GM21717 (cell line): ENCODE measurements around the gene HDGFL2.
"Not testable (repeated sequence)": the region's sequence is repeated elsewhere in the genome, so short reads cannot be mapped to it uniquely, and the experiment has no call there.

Experiments
- ATAC-seq: cut with Tn5 transposase; IDR thresholded peaks from one replicate; pipeline ENCODE4 v1.9.1; 2021; ENCODE audit warnings: mild to moderate bottlenecking, moderate library complexity; ENCODE audit not compliant: unreplicated experiment

The HDGFL2 gene

GRCh38 chr19:4511300-4512054 lies 39.4 kb downstream of the HDGFL2 start:
- ATAC-seq = no peak

GRCh38 chr19:4512070-4512469 lies 40.0 kb downstream of the HDGFL2 start:
- ATAC-seq = no peak

- ATAC-seq = no peak
Measured at GRCh38 chr19:4513248-4513647, 41.2 kb downstream of the HDGFL2 start.

- no peak for ATAC-seq
Measured at GRCh38 chr19:4515732-4516131, 43.6 kb downstream of the HDGFL2 start.

GRCh38 chr19:4516199-4516938 lies 44.3 kb downstream of the HDGFL2 start:
- ATAC-seq = no peak

- no peak for ATAC-seq
Measured at GRCh38 chr19:4516939-4517300, 44.8 kb downstream of the HDGFL2 start.

- ATAC-seq = no peak
Measured at GRCh38 chr19:4517451-4518057, 45.5 kb downstream of the HDGFL2 start.

GRCh38 chr19:4518345-4519171 lies 46.5 kb downstream of the HDGFL2 start, which contains the start of gene PLIN4:
Gene PLIN4 (minus strand): TSS chr19:4518486. CDS start chr19:4518272, 214 bp downstream.
- ATAC-seq = no peak

GRCh38 chr19:4519172-4519496 lies 47.0 kb downstream of the HDGFL2 start:
- ATAC-seq = no peak

- no peak for ATAC-seq
Measured at GRCh38 chr19:4519521-4520277, 47.6 kb downstream of the HDGFL2 start.

GRCh38 chr19:4521170-4521887 lies 49.2 kb downstream of the HDGFL2 start:
- no peak for ATAC-seq

GRCh38 chr19:4521888-4522242 lies 49.8 kb downstream of the HDGFL2 start:
- no peak for ATAC-seq

- no peak for ATAC-seq
Measured at GRCh38 chr19:4522291-4523002, 50.4 kb downstream of the HDGFL2 start.

- no peak for ATAC-seq
Measured at GRCh38 chr19:4523306-4524110, 51.4 kb downstream of the HDGFL2 start.

GRCh38 chr19:4524808-4525562 lies 52.9 kb downstream of the HDGFL2 start:
- ATAC-seq = no peak

GRCh38 chr19:4525563-4526002 lies 53.5 kb downstream of the HDGFL2 start:
- ATAC-seq = no peak

GRCh38 chr19:4527377-4527776 lies 55.3 kb downstream of the HDGFL2 start:
- ATAC-seq = not testable (repeated sequence)

- ATAC-seq = no peak
Measured at GRCh38 chr19:4528843-4529242, 56.7 kb downstream of the HDGFL2 start.
